GM12878 (cell line): Measurements from ENCODE around the gene PNMT. TPM values are rescaled to one million over a fixed set of nuclear protein-coding genes. Genes with fewer than 3 reads are reported as not detected.

Experiments
- ATAC-seq: fragments of 200-7000 bp; cut with Tn5 transposase; 3 replicates; pipeline ENCODE4 v1.9.1; 2020; ENCODE audit warnings: mild to moderate bottlenecking, moderate library complexity
- BruUV-seq: library from RNA; stranded (reverse); fragments of 400-500 nt; replicated peaks from 2 replicates; lab custom pipeline; 2021; lab: Mats Ljungman, UMichigan
- CTCF ChIA-PET: fragments of 300-600 bp; sonication (Branson Sonifier 250); formaldehyde crosslinking; extraction: SDS; loops from one replicate; lab custom pipeline; 2021; ENCODE audit warnings: inconsistent platforms; lab: Yijun Ruan, JAX
- POLR2A ChIA-PET: fragments of 350-600 bp; formaldehyde crosslinking; extraction: SDS; loops from one replicate; lab custom pipeline; 2021; ENCODE audit warnings: inconsistent platforms; lab: Charles Lee
- RAD21 ChIA-PET: fragments of 300-600 bp; sonication (Branson Sonifier 250); formaldehyde crosslinking; loops from one replicate; lab custom pipeline; 2023; ENCODE audit warnings: antibody characterized with exemption; ENCODE audit not compliant: unreplicated experiment; lab: Charles Lee
- SMC1A ChIA-PET: fragments of 300-600 bp; sonication (Branson Sonifier 250); formaldehyde crosslinking; loops from one replicate; lab custom pipeline; 2023; ENCODE audit not compliant: unreplicated experiment, uncharacterized antibody; lab: Charles Lee
- DNase-seq: peaks from one replicate; pipeline ENCODE4 v3.0.0-alpha.2; 2011; ENCODE audit warnings: low read depth, low spot score
- FAIRE-seq: peaks from 3 replicates; lab custom pipeline; 2011; peaks lifted over from hg19 to GRCh38; lab: Jason Lieb, UNC
- H2AFZ ChIP-seq: 2 replicates; pipeline ENCODE4 v1.6.0; 2011; ENCODE audit warnings: low read depth, low read length, control low read depth; ENCODE audit not compliant: control insufficient read depth
- H3K27ac ChIP-seq: 2 replicates; pipeline ENCODE4 v1.5.1; 2011; ENCODE audit warnings: control low read depth; ENCODE audit not compliant: control insufficient read depth, insufficient read depth
- H3K27me3 ChIP-seq, 2 experiments: replicated peaks in 1 of 2; 2 replicates each; pipeline versions ENCODE4 v1.6.0 to v1.6.1; 2011; ENCODE audit warnings: low read length in 1 of 2; ENCODE audit not compliant: control insufficient read depth in 2 of 2, insufficient read depth in 2 of 2
- H3K36me3 ChIP-seq, 2 experiments: 2 replicates each; pipeline ENCODE4 v1.5.1; 2011; ENCODE audit warnings: low read length in 1 of 2; ENCODE audit not compliant: control insufficient read depth in 2 of 2, insufficient read depth in 2 of 2
- H3K4me1 ChIP-seq: 2 replicates; pipeline ENCODE4 v1.6.1; 2011; ENCODE audit warnings: mild to moderate bottlenecking, low read length, moderate library complexity, mixed read lengths; ENCODE audit not compliant: control insufficient read depth, insufficient read depth
- H3K4me2 ChIP-seq: 2 replicates; pipeline ENCODE4 v1.6.0; 2011; ENCODE audit warnings: control low read depth; ENCODE audit not compliant: control insufficient read depth, insufficient read depth
- H3K4me3 ChIP-seq: fragments of 200-600 bp; sonication (generic); 2 replicates; pipeline ENCODE4 v1.5.1; 2016
- H3K79me2 ChIP-seq: 2 replicates; pipeline ENCODE4 v1.6.0; 2011; ENCODE audit warnings: low read length; ENCODE audit not compliant: control insufficient read depth, insufficient read depth
- H3K9ac ChIP-seq: 2 replicates; pipeline ENCODE4 v1.8.0; 2011; ENCODE audit warnings: low read length, control low read depth, mixed read lengths; ENCODE audit not compliant: control insufficient read depth, insufficient read depth
- H3K9me3 ChIP-seq: replicated peaks from 3 replicates; pipeline ENCODE4 v1.5.1; 2011; ENCODE audit warnings: mild to moderate bottlenecking, low read length; ENCODE audit not compliant: control insufficient read depth, insufficient read depth
- H4K20me1 ChIP-seq: 2 replicates; pipeline ENCODE4 v1.6.0; 2011; ENCODE audit not compliant: control insufficient read depth, insufficient read depth
- KLF5 ChIP-seq: fragments of 450-650 bp; IDR thresholded peaks from 2 replicates; pipeline ENCODE4 v1.6.1; 2014; ENCODE audit warnings: mild to moderate bottlenecking; ENCODE audit not compliant: partially characterized antibody
- NBN ChIP-seq: fragments of 450-650 bp; IDR thresholded peaks from 2 replicates; pipeline ENCODE4 v1.6.1; 2016
- NFYB ChIP-seq: IDR thresholded peaks from 2 replicates; pipeline ENCODE4 v1.6.1; 2011; ENCODE audit warnings: low read depth, mild to moderate bottlenecking, low read length, improper control_type of control experiment, moderate library complexity; ENCODE audit not compliant: insufficient read depth
- RELA ChIP-seq: fragments of 450-650 bp; IDR thresholded peaks from 2 replicates; pipeline ENCODE4 v1.8.0; 2014; ENCODE audit warnings: borderline replicate concordance; ENCODE audit not compliant: partially characterized antibody
- TCF3 ChIP-seq: IDR thresholded peaks from 2 replicates; pipeline ENCODE4 v1.6.1; 2012; ENCODE audit warnings: low read depth, mild to moderate bottlenecking, low read length, borderline replicate concordance; ENCODE audit not compliant: insufficient read depth
- ZZZ3 ChIP-seq: IDR thresholded peaks from 2 replicates; pipeline ENCODE4 v1.6.1; 2011; ENCODE audit warnings: low read depth; ENCODE audit not compliant: control insufficient read depth, insufficient read length
- WGBS: methylation state at CpG from one replicate; pipeline ENCODE4 v1.1.6; 2016; ENCODE audit warnings: low lambda C conversion rate; ENCODE audit not compliant: insufficient replicate concordance, insufficient coverage; ENCODE audit errors: missing lambda C conversion rate; 5-methylcytosine and 5-hydroxymethylcytosine counted together
- in situ Hi-C: fragments of 300-500 bp; cut with MboI; formaldehyde crosslinking; loops from 9 replicates; pipeline ENCODE4 v1.14.3; 2018; ENCODE audit warnings: mixed read lengths
- intact Hi-C: fragments of 100-400 bp; cut with micrococcal nuclease; formaldehyde crosslinking; loops from one replicate; pipeline ENCODE4 v1.14.2; 2022; ENCODE audit not compliant: unreplicated experiment
- polyA plus RNA-seq, 11 experiments: library from polyadenylated mRNA; depleted of rRNA in 4 of 11; unstranded in 6 of 11; stranded (reverse) in 5 of 11; fragments of >200 nt; fragmentation: Nextera tagmentation in 4 of 11; fragmentation: Illumina TruSeq in 1 of 11; extraction: Ambion mirVana in 4 of 11; extraction: Trizol in 1 of 11; gene quantifications; 1 replicate in 1 of 11; 2 replicates in 10 of 11; pipeline versions ENCODE4 v1.2.1 to v1.2.3, GENCODE V29; 2011 to 2016; ENCODE audit warnings: inconsistent platforms in 2 of 11, missing spikeins in 2 of 11, low read depth in 1 of 11
- total RNA-seq, 4 experiments: library from RNA; depleted of rRNA in 3 of 4; stranded (reverse); fragments of >200 nt in 3 of 4; fragmentation: Illumina TruSeq in 1 of 4; extraction: Trizol in 1 of 4; gene quantifications; 2 replicates each; pipeline versions ENCODE4 v1.2.1 to v1.2.3, GENCODE V29; 2013 to 2021
- TF ChIP-seq, protein P1 (sequence below), 3 experiments: IDR thresholded peaks in 2 of 3; conservative IDR thresholded peaks in 1 of 3; 2 replicates each; pipeline ENCODE4 v1.5.1; 2011; ENCODE audit warnings: low read depth in 3 of 3, low read length in 3 of 3, mild to moderate bottlenecking in 3 of 3, control low read depth in 2 of 3, moderate library complexity in 2 of 3, inconsistent platforms in 1 of 3, mixed read lengths in 1 of 3; ENCODE audit not compliant: control insufficient read depth in 2 of 3, insufficient read depth in 1 of 3; ENCODE audit errors: extremely low read depth in 1 of 3
- TF ChIP-seq, protein P2 (sequence below): fragments of 450-650 bp; IDR thresholded peaks from 2 replicates; pipeline ENCODE4 v1.6.1; 2014; ENCODE audit warnings: mild to moderate bottlenecking

The PNMT gene
- total and polyA plus RNA-seq, 10 of the 15 experiments (the other 5 are each of a cell fraction or from before 2014, with no cell fraction given): not detected

DNA sequence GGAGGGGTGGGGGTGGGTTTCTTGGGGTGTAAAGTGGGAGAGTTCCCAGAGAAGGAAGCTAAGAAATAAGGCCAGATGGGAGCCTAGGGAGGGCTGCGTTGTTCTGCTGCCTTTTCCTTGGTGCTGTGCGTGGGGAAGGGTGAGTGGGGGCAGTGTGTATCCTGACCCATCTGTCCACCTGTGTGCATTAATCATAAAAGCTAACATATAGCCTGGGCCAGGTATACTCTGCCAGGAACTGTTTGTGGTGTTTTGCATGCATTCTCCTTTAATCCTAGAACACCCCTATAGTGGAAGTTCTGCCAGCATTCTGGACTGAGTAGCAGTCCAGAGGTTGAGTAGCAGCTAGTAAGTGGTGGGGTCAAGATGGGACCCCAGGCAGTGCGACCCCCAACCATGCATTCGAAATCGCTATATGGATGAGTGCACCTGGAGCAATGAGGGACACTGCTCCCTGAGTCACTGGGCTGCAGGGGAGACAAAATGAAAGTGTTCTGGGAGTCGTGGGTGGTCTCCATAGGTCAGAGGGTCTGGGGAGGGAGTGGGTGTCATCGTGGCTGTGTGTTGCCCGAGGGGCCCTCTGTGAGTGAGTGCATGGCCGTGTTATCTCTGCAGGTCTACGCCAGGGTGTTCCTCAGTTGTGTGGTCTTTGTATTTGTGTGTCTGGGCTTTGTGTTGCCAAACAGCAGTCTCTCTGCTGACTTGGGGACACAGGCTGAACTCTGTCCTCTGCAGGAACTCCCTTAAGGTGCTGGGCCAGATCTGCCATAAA lies 32.9 kb downstream of the PNMT start (continued):
- TF ChIP-seq, protein P1, sequence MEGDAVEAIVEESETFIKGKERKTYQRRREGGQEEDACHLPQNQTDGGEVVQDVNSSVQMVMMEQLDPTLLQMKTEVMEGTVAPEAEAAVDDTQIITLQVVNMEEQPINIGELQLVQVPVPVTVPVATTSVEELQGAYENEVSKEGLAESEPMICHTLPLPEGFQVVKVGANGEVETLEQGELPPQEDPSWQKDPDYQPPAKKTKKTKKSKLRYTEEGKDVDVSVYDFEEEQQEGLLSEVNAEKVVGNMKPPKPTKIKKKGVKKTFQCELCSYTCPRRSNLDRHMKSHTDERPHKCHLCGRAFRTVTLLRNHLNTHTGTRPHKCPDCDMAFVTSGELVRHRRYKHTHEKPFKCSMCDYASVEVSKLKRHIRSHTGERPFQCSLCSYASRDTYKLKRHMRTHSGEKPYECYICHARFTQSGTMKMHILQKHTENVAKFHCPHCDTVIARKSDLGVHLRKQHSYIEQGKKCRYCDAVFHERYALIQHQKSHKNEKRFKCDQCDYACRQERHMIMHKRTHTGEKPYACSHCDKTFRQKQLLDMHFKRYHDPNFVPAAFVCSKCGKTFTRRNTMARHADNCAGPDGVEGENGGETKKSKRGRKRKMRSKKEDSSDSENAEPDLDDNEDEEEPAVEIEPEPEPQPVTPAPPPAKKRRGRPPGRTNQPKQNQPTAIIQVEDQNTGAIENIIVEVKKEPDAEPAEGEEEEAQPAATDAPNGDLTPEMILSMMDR (IDR thresholded peaks at IDR 0.05 in 2 of 3, conservative IDR thresholded peaks at IDR 0.05 in 1 of 3; ENCODE audit: control insufficient read depth in 2 of 3, extremely low read depth in 1 of 3, insufficient read depth in 1 of 3, low read depth in 3 of 3, low read length in 3 of 3): no peak
- TF ChIP-seq KLF5 (no peak), RELA (no peak), NFYB (no peak)
- TF ChIP-seq, protein P2, sequence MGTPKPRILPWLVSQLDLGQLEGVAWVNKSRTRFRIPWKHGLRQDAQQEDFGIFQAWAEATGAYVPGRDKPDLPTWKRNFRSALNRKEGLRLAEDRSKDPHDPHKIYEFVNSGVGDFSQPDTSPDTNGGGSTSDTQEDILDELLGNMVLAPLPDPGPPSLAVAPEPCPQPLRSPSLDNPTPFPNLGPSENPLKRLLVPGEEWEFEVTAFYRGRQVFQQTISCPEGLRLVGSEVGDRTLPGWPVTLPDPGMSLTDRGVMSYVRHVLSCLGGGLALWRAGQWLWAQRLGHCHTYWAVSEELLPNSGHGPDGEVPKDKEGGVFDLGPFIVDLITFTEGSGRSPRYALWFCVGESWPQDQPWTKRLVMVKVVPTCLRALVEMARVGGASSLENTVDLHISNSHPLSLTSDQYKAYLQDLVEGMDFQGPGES: no peak

DNA sequence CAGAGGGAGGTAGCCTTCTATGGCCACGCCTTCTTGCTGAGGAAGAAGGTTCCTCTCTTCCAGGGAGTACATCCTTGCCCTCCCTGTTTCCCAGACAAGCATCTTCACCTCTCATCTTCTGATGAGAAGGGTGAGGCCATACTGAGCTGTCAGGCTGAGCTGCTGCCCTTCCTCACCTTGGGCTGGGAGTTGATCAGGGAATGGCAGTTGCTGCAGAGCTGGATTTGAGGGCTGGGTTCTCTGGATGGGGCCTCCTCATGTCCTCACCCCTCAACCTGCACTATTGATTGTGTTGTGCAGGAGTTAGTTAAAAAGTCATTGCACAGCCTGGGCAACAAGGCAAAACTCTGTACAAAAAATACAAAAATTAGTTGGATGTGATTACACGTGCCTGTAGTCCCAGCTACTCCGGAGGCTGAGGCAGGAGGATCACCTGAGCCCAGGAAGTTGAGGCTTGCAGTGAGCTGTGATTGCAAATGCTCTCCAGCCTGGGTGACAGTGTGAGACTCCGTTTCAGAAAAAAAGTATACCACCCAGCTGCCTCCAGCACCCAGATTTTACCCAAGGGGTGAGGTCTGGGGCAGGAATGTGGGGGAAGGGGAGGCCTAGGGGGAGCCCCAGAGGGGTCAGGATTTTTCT lies 33.6 kb downstream of the PNMT start:
- no peak for ATAC-seq
- Histone ChIP-seq H3K27me3 (peaks cover 0 to 7% of the 10 kb centered on the region in 2 experiments; a peak in 2 of 4 replicates), H2AFZ (no peak overlapping the region), H3K9me3 (no peaks in the 10 kb centered on the region), H3K27ac (no peak overlapping the region), H3K4me3 (no peak overlapping the region), H3K4me2 (no peak overlapping the region), H3K9ac (no peak overlapping the region), H3K36me3 (no peaks in the 10 kb centered on the region), H4K20me1 (no peaks in the 10 kb centered on the region), H3K79me2 (no peaks in the 10 kb centered on the region), H3K4me1 (peaks cover 11% of the 10 kb centered on the region)
- FAIRE-seq: no peak
- SMC1A ChIA-PET: interaction anchor here (0.8 kb wide), 1 partner anchor 13 kb away, joined by 3 read pairs; no protein-coding TSS in a partner anchor
- POLR2A ChIA-PET: interaction anchor here (0.6 kb wide), 1 partner anchor 62 kb away, joined by 3 read pairs; no protein-coding TSS in a partner anchor
- CTCF ChIA-PET: interaction anchor here (1.1 to 3.3 kb wide), 5 partner anchors 14 to 49 kb away, joined by 3 to 11 read pairs (median 4); partner anchors contain the start of gene PGAP3
- DNase-seq: no peak
- BruUV-seq: no TSS peak
- no peak for TF ChIP-seq NBN
- TF ChIP-seq TCF3: no peak
- TF ChIP-seq ZZZ3: no peak
- WGBS: 26% methylated on average over 4 of the region's 4 CpGs
- in situ Hi-C loops: no loop called here
- intact Hi-C loops: no loop called here
- RAD21 ChIA-PET: interaction anchor here (2.0 kb wide), 1 partner anchor 28 kb away, joined by 7 read pairs; the partner anchor contains the start of gene MIEN1
